ENCODE measurements around the gene CCBE1.
A peak's percentile ranks its signal among the peaks of the same experiment; 100 is the strongest.
"Not testable (repeated sequence)": the region's sequence is repeated elsewhere in the genome, so short reads cannot be mapped to it uniquely, and the experiment has no call there.

Gene CCBE1

GRCh38 chr18:59539108-59539507 lies 158.1 kb downstream of the CCBE1 start:
- DNase-seq (ENCODE audit: low read depth) = no peak

- DNase-seq (ENCODE audit: low read depth) = no peak
Observed at GRCh38 chr18:59537579-59537978, 159.6 kb downstream of the CCBE1 start.

- DNase-seq (ENCODE audit: low read depth) = peak; percentile 71
Observed at GRCh38 chr18:59536166-59536565, 161.1 kb downstream of the CCBE1 start.

DNA sequence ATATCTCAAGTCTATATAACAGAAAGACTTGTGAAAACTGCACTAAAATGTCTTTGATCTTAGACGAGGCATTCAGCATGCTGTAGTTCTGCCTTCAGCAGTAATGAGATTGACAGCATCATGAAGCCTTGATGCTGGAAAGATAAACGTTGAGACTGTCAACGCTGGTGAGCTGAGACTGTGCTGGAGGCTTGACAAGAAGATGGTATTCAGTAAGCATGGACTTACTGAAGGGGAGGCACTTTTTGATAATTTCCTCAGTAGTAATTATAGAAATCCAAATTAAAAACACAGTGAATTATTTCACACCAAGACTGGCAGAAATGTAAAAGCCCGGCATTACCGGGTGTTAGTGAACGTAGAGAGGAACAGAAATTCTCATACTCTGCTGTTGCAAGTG lies 162.2 kb downstream of the CCBE1 start:
- no peak for DNase-seq (ENCODE audit: low read depth)

- DNase-seq (ENCODE audit: low read depth) = no peak
Observed at GRCh38 chr18:59528866-59529265, 168.4 kb downstream of the CCBE1 start.

DNA sequence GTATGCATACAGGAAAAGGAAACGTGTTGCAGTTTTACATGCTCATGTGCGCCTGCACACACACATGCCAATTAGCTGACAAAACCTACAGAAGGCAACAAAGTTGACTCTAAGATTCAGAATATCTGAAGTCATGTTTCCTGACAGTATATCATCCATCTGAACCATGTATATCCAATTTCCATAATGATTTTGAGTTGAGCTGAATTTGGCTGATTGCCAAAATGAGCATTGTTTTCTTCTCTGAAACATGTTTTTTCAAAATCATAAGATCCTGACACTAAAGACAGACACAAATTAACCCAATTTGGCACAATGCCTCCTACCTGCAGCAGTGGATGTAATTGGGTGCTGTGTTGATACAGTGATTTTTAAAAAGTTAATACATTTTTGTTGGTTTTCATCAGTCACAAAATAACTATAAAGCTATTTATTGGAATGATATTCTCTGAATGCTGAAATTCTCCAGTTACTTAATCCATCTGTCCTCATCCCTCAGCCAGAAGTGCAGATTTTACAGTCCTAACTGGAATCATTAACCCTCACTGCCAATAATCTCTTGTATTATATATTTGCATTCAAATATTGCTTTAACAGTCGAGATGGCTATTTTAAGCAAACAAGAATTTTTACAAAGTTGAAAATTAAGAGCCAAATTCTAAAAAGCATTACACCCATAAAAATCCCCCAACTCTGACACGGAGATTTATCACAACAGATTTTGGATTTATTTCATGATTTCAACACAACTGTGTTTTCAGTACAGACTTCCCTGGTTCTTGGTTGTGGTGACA lies 176.5 kb downstream of the CCBE1 start:
- DNase-seq (ENCODE audit: low read depth) = no peak

- no peak for DNase-seq (ENCODE audit: low read depth)
Observed at GRCh38 chr18:59518705-59519104, 178.5 kb downstream of the CCBE1 start.

DNA sequence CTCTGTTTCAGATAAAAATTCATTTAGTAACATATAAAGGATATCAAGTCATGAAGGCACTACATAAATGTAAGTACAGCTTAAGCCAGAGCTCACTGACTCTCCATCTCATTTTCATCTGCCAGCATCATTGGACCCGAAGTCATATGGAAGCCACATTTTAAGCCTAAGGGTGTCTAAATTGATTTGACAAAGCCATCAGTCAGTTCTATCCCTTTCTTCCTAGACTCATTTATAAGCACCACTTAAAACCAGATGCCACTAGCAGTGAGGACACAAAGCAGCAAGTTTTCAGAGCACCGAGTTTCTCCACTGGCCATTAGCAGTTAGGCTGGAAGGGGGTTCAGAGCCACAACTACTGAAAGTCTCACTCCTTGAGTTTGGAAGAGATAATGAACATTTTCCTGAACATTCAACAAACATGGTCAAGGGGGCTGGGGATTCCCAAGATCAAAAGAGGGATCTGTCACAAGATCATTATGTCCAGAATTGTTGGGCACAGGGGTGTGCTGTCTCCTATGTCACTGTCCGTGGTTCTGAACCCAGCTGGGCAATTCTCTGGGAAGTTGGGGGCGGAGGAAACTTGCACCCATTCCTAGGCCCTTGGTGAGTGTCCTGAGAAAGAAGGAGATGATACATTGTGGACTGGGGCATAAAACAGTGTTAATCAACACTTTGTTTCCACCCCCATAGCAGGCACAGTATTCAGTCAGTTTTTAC lies 179.6 kb downstream of the CCBE1 start:
- DNase-seq (ENCODE audit: low read depth) = no peak

DNA sequence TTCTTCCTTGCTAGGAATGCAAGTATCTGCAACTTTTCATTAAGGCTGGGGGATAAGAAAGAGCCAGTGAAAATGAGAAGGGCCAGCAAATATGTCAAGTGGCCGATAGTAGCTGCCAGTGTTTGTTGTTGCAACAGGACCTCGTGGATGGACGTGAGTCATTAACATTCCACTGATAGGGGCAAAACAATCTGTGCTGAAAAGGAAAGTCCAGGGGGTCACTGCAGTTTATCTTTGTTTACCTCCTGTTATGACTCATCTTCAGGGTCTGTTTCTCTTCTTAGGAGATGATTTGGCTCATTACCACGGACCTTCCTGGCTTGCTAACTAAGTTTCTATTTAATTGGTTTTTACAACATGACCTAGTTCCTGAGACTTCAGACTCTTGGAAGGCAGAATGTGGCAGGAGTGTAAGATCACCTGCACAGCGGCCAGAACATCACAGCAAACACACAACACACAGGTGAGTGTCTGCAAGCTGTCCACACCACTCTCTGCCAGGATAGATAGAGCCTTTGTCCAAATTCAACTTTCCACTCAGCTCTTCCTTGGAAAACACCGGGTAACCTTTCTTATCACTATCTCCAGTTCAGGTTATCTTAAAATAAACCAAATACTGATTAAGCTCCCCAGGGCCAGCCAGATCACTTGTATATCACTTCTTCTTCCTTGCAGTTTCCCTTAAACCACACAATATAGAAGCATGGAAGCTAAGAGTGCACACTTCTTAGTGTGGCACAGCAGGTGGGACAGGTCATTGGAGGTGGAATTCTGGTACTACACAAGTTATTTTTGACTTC lies 180.7 kb downstream of the CCBE1 start:
- DNase-seq (ENCODE audit: low read depth) = peak; percentile 70

DNA sequence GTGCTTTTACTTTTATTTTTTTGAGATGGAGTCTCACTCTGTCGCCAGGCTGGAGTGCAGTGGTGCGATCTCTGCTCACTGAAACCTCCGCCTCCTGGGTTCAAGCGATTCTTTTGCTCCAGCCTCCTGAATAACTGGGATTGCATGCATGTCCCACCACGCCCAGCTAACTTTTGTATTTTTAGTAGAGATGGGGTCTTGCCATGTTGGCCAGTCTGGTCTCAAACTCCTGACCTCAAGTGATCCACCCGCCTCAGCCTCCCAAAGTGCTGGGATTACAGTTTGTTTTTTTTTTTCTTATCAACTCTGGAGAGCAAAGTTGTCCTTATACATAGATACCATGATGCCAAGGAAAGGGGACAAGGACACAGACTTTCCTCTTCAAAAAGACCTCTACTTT lies 181.3 kb downstream of the CCBE1 start:
- not testable (repeated sequence) for DNase-seq (ENCODE audit: low read depth)

GRCh38 chr18:59515147-59515546 lies 182.1 kb downstream of the CCBE1 start:
- DNase-seq (ENCODE audit: low read depth) = no peak

DNA sequence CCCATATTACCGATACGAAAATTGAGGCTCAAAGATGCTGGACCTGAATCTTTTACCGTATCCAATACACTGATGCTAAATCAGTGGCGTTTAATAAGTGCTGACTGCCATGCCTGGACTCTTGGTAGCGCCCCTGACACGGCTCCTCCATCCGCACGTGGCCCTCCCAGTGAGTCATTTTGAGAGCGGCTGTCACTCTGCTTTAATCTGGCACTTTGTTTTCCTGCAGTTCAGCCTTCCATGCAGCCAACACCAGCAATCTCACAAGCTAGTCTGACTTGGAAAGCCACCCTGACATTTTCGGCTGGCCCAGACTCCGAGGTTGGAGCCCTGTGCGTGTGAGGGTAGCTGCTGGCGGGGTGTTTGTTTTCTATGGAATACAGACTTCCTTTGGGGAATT lies 183.0 kb downstream of the CCBE1 start:
- peak; percentile 54 for DNase-seq (ENCODE audit: low read depth)

DNA sequence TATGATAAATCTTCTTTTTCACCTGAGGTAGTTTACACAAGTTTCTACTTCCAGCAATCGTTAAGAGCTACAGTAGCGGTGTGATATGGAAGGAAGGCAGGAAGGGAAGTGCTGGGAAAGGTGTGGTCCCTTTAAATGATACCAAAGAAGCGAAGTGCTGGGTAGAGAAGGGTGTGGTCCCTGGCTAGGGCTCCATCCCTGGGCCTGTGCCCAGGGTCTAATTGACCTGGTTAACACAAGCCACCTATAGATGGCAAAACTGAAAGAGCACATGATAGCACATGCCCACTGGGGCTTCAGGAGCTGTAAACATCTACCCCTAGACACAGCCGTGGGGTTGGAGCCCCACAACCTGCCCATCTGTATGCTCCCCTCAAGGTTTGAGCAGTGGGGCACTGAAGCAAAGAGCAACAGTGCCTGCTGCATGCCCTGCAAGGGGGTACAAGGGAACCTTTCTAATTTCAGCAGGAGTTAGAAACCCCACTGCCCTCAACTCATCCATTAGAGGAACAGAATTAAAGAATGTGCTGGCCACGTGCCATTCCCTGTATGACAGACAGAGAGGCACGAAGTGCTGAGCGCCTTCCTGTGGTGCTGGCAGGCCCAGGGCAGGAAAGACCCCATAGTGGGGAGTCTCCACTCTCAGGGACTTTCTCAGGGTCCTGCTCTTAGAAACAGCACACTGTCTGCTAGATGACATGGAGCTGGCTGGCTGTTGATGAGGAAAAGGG lies 185.0 kb downstream of the CCBE1 start:
- DNase-seq (ENCODE audit: low read depth) = no peak

DNA sequence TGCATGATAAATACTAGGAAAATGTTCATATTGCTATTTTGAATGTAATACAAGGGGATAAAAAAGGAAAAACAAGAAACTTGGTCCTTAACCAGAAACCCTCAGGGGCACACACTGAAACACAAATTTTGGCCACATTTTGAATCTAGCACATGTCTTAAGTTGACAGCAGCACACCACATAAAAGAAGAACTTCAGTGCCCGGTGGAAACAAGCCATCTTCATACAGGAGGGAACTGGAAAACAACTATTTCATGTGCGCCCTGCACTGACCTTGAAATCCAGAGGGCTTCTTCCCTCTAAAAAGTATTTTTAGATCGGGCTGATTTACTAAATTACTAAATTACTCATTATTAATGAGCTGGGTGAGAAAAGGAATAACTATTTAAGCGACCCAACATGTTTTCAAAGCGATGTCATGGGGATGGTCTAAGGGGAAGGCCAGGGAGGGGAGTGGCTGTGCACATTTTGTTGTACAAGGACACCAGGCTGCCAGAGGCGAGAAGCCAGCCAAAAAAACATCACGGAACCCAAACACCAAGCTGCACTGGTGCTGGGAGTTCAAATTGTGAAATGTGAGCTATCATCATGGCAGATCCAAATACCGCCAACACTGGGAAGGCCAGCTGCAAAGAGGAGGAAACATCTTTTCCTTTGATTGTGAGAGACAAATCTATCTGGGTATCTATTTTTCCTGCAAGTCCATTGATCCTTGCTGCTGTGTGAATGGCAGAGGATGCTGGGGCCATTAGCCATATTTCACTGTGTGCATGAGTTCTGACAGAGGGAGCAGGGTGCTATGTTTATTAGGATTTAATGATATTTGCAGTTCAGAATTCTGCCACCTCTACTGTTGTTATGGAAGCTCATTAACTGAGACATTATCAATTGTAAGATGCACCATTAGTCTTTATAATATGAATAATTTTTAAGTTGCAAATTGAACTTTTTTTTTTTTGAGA lies 187.5 kb downstream of the CCBE1 start:
- no peak for DNase-seq (ENCODE audit: low read depth)

DNA sequence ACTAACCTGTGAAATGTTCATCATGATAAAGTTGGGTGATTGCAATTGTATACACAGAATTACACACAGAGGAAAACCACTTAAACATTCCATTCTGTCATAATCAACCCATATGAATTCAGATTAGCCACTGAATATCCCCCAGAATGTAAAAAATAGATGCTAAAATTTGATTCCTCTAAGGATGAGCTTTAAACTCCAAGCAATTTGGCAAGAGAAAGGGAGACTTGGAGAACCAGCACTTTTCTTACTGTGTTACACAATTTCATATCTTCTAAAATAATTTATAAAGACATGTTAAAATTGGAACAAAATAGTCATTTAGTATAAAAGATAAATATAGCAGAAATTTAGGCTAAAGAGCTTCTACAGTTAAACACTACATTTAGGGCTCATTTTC lies 191.9 kb downstream of the CCBE1 start:
- no peak for DNase-seq (ENCODE audit: low read depth)

- peak; percentile 94 for DNase-seq (ENCODE audit: low read depth)
Observed at GRCh38 chr18:59502274-59503175, 194.7 kb downstream of the CCBE1 start.

- no peak for DNase-seq (ENCODE audit: low read depth)
Observed at GRCh38 chr18:59501920-59502273, 195.3 kb downstream of the CCBE1 start.

DNA sequence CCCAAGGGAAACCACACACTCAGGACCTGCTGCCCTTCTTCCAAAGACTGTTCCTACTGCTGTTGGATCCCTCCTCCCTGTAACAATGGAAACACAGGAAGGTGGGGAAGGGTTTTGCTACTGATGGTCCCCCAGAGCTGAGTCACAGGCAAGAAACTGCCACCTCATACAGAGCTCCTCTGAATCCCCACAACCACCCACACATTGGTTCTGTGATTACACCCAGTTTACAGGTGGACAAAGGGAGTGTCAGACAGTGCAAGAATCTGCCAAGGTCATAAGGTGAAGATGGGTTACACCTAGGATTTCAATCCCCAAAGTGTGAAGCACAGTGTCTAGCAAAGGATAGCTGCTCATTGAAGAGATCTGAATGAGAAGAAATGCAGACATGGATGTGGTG lies 196.5 kb downstream of the CCBE1 start:
- DNase-seq (ENCODE audit: low read depth) = no peak

DNA sequence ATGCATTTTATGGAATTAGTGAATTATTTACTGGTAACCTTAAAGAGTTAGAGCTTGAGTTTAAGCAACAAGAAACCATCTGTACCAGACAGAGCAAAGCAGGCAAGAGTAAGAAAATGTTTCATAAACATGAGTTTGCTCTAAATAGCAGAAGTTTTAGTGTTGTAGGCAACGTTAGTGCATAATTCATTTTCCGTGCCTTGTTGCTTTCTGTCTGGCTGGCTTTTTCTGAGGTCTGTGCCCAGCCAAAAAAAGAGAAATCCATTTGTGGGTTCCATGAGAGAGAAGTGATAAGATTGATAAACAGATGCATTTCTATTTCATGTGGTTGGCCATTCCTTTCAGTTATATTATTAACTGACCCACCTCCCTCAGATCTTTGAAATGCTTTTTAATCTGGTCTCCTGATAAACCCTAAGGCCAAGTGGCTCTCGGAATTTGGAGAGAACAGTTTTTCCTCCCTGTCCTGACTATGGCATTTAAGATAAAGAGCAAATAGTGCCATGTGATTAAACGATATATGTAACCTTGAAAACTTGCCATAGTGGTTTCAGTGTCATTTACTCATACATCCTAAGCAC lies 198.6 kb downstream of the CCBE1 start:
- no peak for DNase-seq (ENCODE audit: low read depth)
